ENCODE results near the gene DGLUCY. TPM values are rescaled to one million over a fixed set of nuclear protein-coding genes. Genes with fewer than 3 reads are reported as not detected.
"Not testable (repeated sequence)": the region's sequence is repeated elsewhere in the genome, so short reads cannot be mapped to it uniquely, and the experiment has no call there.

The DGLUCY gene
- total RNA-seq, 2 experiments from 2014 or later = 52.3 to 59.3 TPM

DNA sequence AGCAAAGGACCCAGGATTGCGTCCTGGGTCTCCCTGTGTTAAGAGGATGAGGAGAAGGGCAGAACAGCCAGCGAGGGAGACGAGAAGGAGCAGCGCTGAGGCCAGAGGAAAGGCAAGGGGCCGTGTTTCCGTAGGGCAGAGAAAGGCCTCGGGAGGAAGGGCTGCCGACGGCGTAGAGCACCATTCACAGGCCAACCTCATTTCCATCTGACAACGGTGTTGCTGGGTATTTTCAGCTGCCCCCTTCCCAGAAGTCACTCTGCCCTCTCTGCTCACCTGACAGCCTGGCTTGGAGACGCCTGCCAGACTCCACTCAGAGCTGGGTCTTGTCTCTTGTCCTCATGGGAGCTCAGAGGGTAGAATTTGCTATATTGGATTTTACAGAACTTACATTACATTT lies 79.2 kb downstream of the DGLUCY start:
- ChIA-PET CTCF (interaction anchor here (0.6 to 2.9 kb wide), 6 partner anchors 11 to 290 kb away, joined by 4 to 22 read pairs (median 10); no protein-coding TSS in a partner anchor), POLR2A (interaction anchor here (1.5 to 2.6 kb wide), 2 partner anchors 36 to 50 kb away, joined by 10 to 21 read pairs; partner anchors contain the start of gene GPR68)
- DNase-seq (no peak), ATAC-seq (no peak)
- TF ChIP-seq, protein P1, sequence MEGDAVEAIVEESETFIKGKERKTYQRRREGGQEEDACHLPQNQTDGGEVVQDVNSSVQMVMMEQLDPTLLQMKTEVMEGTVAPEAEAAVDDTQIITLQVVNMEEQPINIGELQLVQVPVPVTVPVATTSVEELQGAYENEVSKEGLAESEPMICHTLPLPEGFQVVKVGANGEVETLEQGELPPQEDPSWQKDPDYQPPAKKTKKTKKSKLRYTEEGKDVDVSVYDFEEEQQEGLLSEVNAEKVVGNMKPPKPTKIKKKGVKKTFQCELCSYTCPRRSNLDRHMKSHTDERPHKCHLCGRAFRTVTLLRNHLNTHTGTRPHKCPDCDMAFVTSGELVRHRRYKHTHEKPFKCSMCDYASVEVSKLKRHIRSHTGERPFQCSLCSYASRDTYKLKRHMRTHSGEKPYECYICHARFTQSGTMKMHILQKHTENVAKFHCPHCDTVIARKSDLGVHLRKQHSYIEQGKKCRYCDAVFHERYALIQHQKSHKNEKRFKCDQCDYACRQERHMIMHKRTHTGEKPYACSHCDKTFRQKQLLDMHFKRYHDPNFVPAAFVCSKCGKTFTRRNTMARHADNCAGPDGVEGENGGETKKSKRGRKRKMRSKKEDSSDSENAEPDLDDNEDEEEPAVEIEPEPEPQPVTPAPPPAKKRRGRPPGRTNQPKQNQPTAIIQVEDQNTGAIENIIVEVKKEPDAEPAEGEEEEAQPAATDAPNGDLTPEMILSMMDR (IDR thresholded peaks at IDR 0.05) = no peak
- intact Hi-C loops (cut with micrococcal nuclease) = no loop called here
- H3K4me3 Mint-ChIP-seq = no peak overlapping the region
- peaks cover 24% of the 10 kb centered on the region for H3K4me1 Mint-ChIP-seq (ENCODE audit: low read depth)
- H3K9me3 Mint-ChIP-seq = no peaks in the 10 kb centered on the region
- H3K27ac Mint-ChIP-seq = no peak overlapping the region
- no peaks in the 10 kb centered on the region for H3K27me3 Mint-ChIP-seq
- peaks cover 62% of the 10 kb centered on the region for H3K36me3 Mint-ChIP-seq (ENCODE audit: low read depth)

DNA sequence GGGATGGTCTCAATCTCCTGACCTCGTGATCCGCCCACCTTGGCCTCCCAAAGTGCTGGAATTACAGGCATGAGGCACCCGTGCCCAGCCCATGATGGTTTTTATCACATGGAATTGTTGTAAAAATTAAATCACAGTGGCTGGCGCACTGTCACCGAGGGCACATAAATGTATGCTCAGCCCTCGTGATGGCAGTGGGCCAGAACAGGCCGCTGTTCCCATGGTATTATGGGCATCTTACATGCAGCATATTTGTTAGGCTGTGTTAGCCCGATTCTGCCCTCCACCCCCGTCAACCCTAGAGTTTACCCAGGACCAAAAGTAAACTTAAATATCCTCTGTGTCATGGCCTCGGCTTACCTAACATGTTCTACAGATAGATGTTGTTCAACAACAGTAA lies 82.0 kb downstream of the DGLUCY start:
- TF ChIP-seq, protein P1 (IDR thresholded peaks at IDR 0.05) = no peak
- no peak overlapping the region for H3K4me3 Mint-ChIP-seq
- DNase-seq (no peak), ATAC-seq (no peak)
- no peaks in the 10 kb centered on the region for H3K27me3 Mint-ChIP-seq
- ChIA-PET CTCF (interaction anchor here (0.7 kb wide), 1 partner anchor 14 kb away, joined by 3 read pairs; no protein-coding TSS in a partner anchor), POLR2A (no interaction called here)
- peaks cover 24% of the 10 kb centered on the region for H3K4me1 Mint-ChIP-seq (ENCODE audit: low read depth)
- intact Hi-C loops (cut with micrococcal nuclease) = no loop called here
- peaks cover 8% of the 10 kb centered on the region for H3K9me3 Mint-ChIP-seq
- peaks cover 64% of the 10 kb centered on the region for H3K36me3 Mint-ChIP-seq (ENCODE audit: low read depth)
- H3K27ac Mint-ChIP-seq = no peak overlapping the region

DNA sequence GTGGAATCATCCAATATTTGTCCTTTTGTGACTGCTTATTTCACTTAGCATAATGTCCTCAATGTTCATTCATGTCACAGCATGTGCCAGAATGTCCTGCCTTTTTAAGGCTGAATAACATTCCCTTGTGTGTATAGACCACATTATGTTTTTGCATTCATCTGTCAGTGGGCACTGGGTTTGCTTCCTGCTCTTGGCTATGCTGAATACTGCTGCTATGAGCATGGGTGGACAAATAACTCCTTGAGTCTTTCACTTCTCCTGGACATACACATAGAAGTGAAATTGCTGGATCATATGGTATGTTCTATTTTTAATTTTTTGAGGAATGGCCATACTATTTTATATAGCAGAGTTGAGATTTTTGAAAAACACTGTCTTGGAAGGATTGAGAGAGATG lies 83.8 kb downstream of the DGLUCY start:
- TF ChIP-seq, protein P1 (IDR thresholded peaks at IDR 0.05) = no peak
- H3K9me3 Mint-ChIP-seq = peaks cover 9% of the 10 kb centered on the region
- intact Hi-C loops (cut with micrococcal nuclease) = no loop called here
- peak overlapping the region; percentile 19 for H3K27ac Mint-ChIP-seq
- H3K27me3 Mint-ChIP-seq = no peaks in the 10 kb centered on the region
- no peak overlapping the region for H3K4me3 Mint-ChIP-seq
- peaks cover 30% of the 10 kb centered on the region for H3K4me1 Mint-ChIP-seq (ENCODE audit: low read depth)
- ChIA-PET CTCF (no interaction called here), POLR2A (no interaction called here)
- peaks cover 63% of the 10 kb centered on the region for H3K36me3 Mint-ChIP-seq (ENCODE audit: low read depth)
- DNase-seq = no peak
- no peak for ATAC-seq

DNA sequence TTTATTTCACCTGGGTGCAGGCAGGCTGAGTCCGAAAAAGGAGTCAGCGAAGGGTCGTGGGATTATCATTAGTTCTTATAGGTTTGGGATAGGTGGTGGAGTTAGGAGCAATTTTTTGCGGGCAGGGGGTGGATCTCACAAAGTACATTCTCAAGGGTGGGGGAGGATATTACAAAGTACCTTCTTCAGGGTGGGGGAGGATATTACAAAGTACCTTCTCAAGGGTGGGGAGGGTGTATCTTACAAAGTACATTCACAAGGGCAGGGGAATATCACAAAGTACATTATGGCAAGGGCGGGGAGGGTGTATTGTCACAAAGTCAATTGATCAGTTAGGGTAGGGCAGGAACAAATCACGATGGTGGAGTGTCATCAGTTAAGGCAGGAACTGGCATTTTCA lies 86.9 kb downstream of the DGLUCY start:
- Mint-ChIP-seq H3K36me3 (ENCODE audit: low read depth) (peaks cover 77% of the 10 kb centered on the region), H3K4me1 (ENCODE audit: low read depth) (peaks cover 30% of the 10 kb centered on the region)
- H3K4me3 Mint-ChIP-seq; POLR2A ChIA-PET; H3K27me3 Mint-ChIP-seq; H3K9me3 Mint-ChIP-seq; CTCF ChIA-PET; H3K27ac Mint-ChIP-seq; intact Hi-C loops (cut with micrococcal nuclease); ATAC-seq: not testable (repeated sequence)
- DNase-seq = peak; percentile 42

DNA sequence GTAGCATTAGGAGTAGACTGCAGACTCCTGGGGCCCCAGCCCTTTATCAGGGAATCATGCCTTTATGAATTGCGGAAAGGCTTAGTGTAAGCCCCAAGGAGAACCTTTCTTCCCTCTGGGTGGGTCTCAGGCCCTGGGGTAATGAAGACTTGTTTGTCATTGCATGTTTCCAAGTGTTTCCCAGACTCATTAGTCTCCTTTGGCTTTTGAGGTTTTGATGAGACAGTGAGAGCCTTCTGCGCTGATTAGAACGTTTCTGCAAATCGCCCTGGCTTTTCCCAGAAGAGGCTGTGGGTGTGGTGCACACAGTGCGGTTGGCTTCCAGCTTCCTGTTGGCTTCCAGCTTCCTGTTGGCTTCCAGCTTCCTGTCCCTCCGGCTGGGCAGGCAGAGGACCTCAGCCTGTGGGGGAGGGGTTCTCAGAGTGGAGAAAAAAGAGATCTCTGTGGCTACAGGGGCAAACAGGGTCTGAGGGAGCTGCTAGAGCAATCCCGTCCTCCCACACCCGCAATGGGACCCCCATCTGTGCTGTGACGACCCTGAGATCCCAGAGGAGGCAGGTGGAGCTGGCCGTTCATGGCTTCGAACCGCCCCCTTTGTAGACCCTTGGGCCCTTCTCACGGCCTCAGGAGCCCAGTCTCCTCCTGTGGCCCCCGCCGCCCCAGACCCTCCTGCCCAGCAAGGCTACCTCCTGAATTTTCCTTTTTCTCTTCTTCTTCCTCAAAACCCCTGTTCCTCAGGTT lies 88.5 kb downstream of the DGLUCY start:
- no peak for ATAC-seq
- TF ChIP-seq, protein P1 (IDR thresholded peaks at IDR 0.05) = no peak
- peaks cover 76% of the 10 kb centered on the region for H3K36me3 Mint-ChIP-seq (ENCODE audit: low read depth)
- peak; percentile 39 for DNase-seq
- POLR2A ChIA-PET = no interaction called here
- intact Hi-C loops (cut with micrococcal nuclease) = no loop called here
- CTCF ChIA-PET = interaction anchor here (1.3 to 1.5 kb wide), 2 partner anchors 26 to 36 kb away, joined by 3 read pairs; no protein-coding TSS in a partner anchor
- peaks cover 40% of the 10 kb centered on the region for H3K4me1 Mint-ChIP-seq (ENCODE audit: low read depth)
- no peak overlapping the region for H3K4me3 Mint-ChIP-seq
- H3K27me3 Mint-ChIP-seq = no peaks in the 10 kb centered on the region
- H3K27ac Mint-ChIP-seq = peak overlapping the region; percentile 4
- H3K9me3 Mint-ChIP-seq = peaks cover 9% of the 10 kb centered on the region
